Measurements from ENCODE around the gene LEF1. TPM values are rescaled to one million over a fixed set of nuclear protein-coding genes. Genes with fewer than 3 reads are reported as not detected.

Gene LEF1
- total RNA-seq, 4 donors from 2014 or later, result 2.2 to 8.3 (median 3.7) TPM

DNA sequence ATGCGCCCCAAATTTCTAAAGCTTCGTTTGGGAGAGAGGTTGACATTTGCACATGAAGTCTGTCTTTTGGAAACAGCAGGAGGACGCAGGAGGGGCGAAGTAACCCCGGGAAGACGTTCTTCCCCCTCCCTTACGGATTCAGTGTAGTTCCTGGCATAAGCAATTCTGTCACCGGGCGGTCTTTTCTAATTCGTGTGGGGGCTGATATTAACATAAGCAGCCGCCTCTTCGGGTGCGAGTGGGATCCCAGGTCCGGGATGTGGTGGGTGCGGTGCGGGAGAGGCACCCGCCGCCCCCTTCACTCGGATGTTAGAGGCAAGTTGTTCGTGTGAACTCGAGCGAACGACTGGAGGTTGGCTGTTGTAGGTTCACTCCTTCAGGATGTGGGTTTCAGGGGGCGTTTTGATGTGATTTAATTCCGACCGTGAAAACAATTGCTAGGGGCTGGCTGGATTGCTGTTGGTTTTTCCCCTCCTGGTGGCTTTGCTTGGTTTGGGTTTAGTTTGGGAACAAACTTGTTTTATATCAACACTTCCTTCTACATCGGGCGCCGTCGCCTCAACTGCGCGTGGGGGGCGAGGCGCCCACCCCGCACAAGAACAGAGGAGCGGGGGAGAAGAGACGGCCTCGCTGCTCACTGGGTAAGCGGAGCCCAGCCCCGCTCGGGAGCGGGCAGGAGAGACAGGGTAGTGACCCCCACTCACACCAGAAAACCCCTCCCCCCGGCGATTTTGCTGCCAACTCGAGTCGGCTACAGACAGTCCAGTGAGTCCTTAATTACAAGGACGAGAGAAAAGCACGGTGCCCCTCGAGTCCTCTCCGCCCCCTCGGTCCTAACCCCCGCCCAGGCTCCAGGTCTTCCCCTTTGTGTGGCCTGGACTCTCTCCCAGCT is 2.9 kb upstream of the LEF1 start:
- DNase-seq (ENCODE audit: low spot score) (no peak), ATAC-seq (ENCODE audit: low FRiP score) (no peak)
- no peak for TF ChIP-seq CTCF (IDR thresholded peaks at IDR 0.05)

GRCh38 chr4:108170631-108171338 is 2.1 kb upstream of the LEF1 start:
- ATAC-seq (ENCODE audit: low FRiP score) (no peak), DNase-seq (ENCODE audit: low spot score) (no peak)
- TF ChIP-seq CTCF (IDR thresholded peaks at IDR 0.05), result no peak

GRCh38 chr4:108169664-108170063 is 932 bp upstream of the LEF1 start:
- DNase-seq (ENCODE audit: low spot score) (no peak), ATAC-seq (ENCODE audit: low FRiP score) (no peak)
- no peak for TF ChIP-seq CTCF (IDR thresholded peaks at IDR 0.05)

- no peak for TF ChIP-seq CTCF (IDR thresholded peaks at IDR 0.05)
- ATAC-seq (ENCODE audit: low FRiP score) (no peak), DNase-seq (ENCODE audit: low spot score) (no peak)
Measured at GRCh38 chr4:108168160-108168670, 517 bp downstream of the LEF1 start.

GRCh38 chr4:108166441-108167315 is 2.1 kb downstream of the LEF1 start:
- no peak for TF ChIP-seq CTCF (IDR thresholded peaks at IDR 0.05)
- peak; percentile 34 for ATAC-seq (ENCODE audit: low FRiP score)
- DNase-seq (ENCODE audit: low spot score), result no peak

- TF ChIP-seq CTCF (IDR thresholded peaks at IDR 0.05), result no peak
- DNase-seq (ENCODE audit: low spot score) (no peak), ATAC-seq (ENCODE audit: low FRiP score) (no peak)
Measured at GRCh38 chr4:108166038-108166437, 2.7 kb downstream of the LEF1 start.
